T-cell (primary cell): ENCODE measurements around the gene SMIM35. TPM values are rescaled to one million over a fixed set of nuclear protein-coding genes. Genes with fewer than 3 reads are reported as not detected.

Experiments
- ATAC-seq, 4 experiments: fragments of 200-7000 bp in 3 of 4; fragments of 150-1000 bp in 1 of 4; cut with Tn5 transposase; replicated peaks in 1 of 4; 1 replicate in 3 of 4; 2 replicates in 1 of 4; pipeline ENCODE4 v1.10.0; 2021; ENCODE audit warnings: moderate library complexity in 3 of 4, mild to moderate bottlenecking in 2 of 4, moderate number of reproducible peaks in 1 of 4
- CTCF ChIA-PET, 2 donors: fragments of 300-600 bp; sonication (Branson Sonifier 250); formaldehyde crosslinking; loops; one replicate each; lab custom pipeline; 2022; ENCODE audit warnings: antibody characterized with exemption in 2 of 2; lab: Charles Lee
- POLR2A ChIA-PET, 2 donors: fragments of 300-600 bp; sonication (Branson Sonifier 250); formaldehyde crosslinking; loops; one replicate each; lab custom pipeline; 2022; ENCODE audit warnings: antibody characterized with exemption in 2 of 2; lab: Charles Lee
- DNase-seq, 35 experiments: peaks; one replicate each; pipeline versions ENCODE4 v3.0.0 to v3.0.0-alpha.2; 2013 to 2023
- H3K27ac ChIP-seq: one replicate; pipeline ENCODE4 v1.5.1; 2013; ENCODE audit warnings: low read length
- H3K27me3 ChIP-seq, 2 experiments: replicated peaks in 1 of 2; 1 replicate in 1 of 2; 2 replicates in 1 of 2; pipeline versions ENCODE4 v1.6.1 to v1.7.0; 2013; ENCODE audit warnings: low read length in 1 of 2, mixed read lengths in 1 of 2; ENCODE audit not compliant: control insufficient read depth in 2 of 2, insufficient read depth in 2 of 2; ENCODE audit errors: extremely low read depth in 1 of 2
- H3K36me3 ChIP-seq, 2 donors: 1 replicate in 1 of 2; 2 replicates in 1 of 2; pipeline versions ENCODE4 v1.6.1 to v1.7.0; 2013; ENCODE audit warnings: low read length in 1 of 2; ENCODE audit not compliant: control insufficient read depth in 2 of 2, insufficient read depth in 1 of 2; ENCODE audit errors: extremely low read depth in 1 of 2
- H3K4me1 ChIP-seq, 2 experiments: 1 replicate in 1 of 2; 2 replicates in 1 of 2; pipeline versions ENCODE4 v1.6.1 to v1.7.0; 2013; ENCODE audit warnings: low read length in 2 of 2, mixed read lengths in 1 of 2; ENCODE audit not compliant: insufficient read depth in 2 of 2, control insufficient read depth in 1 of 2; ENCODE audit errors: extremely low read depth in 1 of 2
- H3K4me3 ChIP-seq, 2 donors: 1 replicate in 1 of 2; 2 replicates in 1 of 2; pipeline versions ENCODE4 v1.5.1 to v1.7.0; 2013; ENCODE audit warnings: mild to moderate bottlenecking in 2 of 2, low read length in 1 of 2, moderate library complexity in 1 of 2; ENCODE audit not compliant: control insufficient read depth in 1 of 2; ENCODE audit errors: extremely low read depth in 1 of 2
- H3K9me3 ChIP-seq: 2 replicates; pipeline ENCODE4 v1.7.0; 2013
- H3K27ac Mint-ChIP-seq, 2 donors: one replicate each; pipeline ENCODE4 v1.8.0; 2020 to 2021; ENCODE audit warnings: mild to moderate bottlenecking in 2 of 2, mixed read lengths in 2 of 2
- H3K27me3 Mint-ChIP-seq, 2 donors: one replicate each; pipeline ENCODE4 v1.8.0; 2021 to 2022; ENCODE audit warnings: mixed read lengths in 2 of 2
- H3K36me3 Mint-ChIP-seq: one replicate; pipeline ENCODE4 v1.8.0; 2021; ENCODE audit warnings: mixed read lengths
- H3K4me1 Mint-ChIP-seq, 3 donors: one replicate each; pipeline ENCODE4 v1.8.0; 2020 to 2022; ENCODE audit warnings: mixed read lengths in 3 of 3, mild to moderate bottlenecking in 1 of 3
- H3K4me3 Mint-ChIP-seq, 3 donors: one replicate each; pipeline ENCODE4 v1.8.0; 2020 to 2022; ENCODE audit warnings: mild to moderate bottlenecking in 3 of 3, mixed read lengths in 3 of 3, moderate library complexity in 3 of 3
- H3K9me3 Mint-ChIP-seq, 3 donors: one replicate each; pipeline ENCODE4 v1.8.0; 2020 to 2022; ENCODE audit warnings: mixed read lengths in 3 of 3
- WGBS: methylation state at CpG from one replicate; pipeline ENCODE4 v1.1.5; 2013; ENCODE audit warnings: missing lambda C conversion rate; ENCODE audit not compliant: insufficient coverage; 5-methylcytosine and 5-hydroxymethylcytosine counted together
- total RNA-seq, 35 experiments: library from RNA in 6 of 35; stranded (reverse) in 6 of 35; fragments of 120-200 nt in 1 of 35; gene quantifications; one replicate each; pipeline versions ENCODE4 v1.2.1 to v1.2.4 and lab custom pipeline; 2013 to 2026

Gene SMIM35
- total RNA-seq, 5 donors from 2014 or later (not counting 1 experiment from before 2014, with no cell fraction given): 0.28 to 1.0 (median 0.36) TPM

GRCh38 chr11:117993988-117994745 is 92.6 kb downstream of the SMIM35 start:
- no peaks in the 10 kb centered on the region for H3K27me3 Mint-ChIP-seq
- peaks cover 93% of the 10 kb centered on the region for H3K36me3 Mint-ChIP-seq
- H3K4me1 ChIP-seq: peaks cover 14 to 83% of the 10 kb centered on the region in 2 experiments

GRCh38 chr11:117992620-117993019 is 94.1 kb downstream of the SMIM35 start:
- DNase-seq (no peak), ATAC-seq (no peak)
- no CpG with 5 or more reads among the region's 2 CpGs for WGBS
- Histone ChIP-seq H3K27ac (peak overlapping the region; percentile 45), H3K27me3 (no peaks in the 10 kb centered on the region), H3K4me3 (peak overlapping the region in 1 of 2 donors; percentile 20), H3K9me3 (no peaks in the 10 kb centered on the region), H3K4me1 (peaks cover 26 to 83% of the 10 kb centered on the region in 2 experiments), H3K36me3 (peaks cover 45 to 95% of the 10 kb centered on the region in 2 donors)
- CTCF ChIA-PET: no interaction called here
- Mint-ChIP-seq H3K4me1 (peaks cover 90 to 92% (median 91%) of the 10 kb centered on the region in 3 donors), H3K27ac (peak overlapping the region; percentile 93 to 94), H3K36me3 (peaks cover 97% of the 10 kb centered on the region), H3K9me3 (no peaks in the 10 kb centered on the region), H3K4me3 (peak overlapping the region; percentile 91 to 95 (median 93)), H3K27me3 (no peaks in the 10 kb centered on the region)
- POLR2A ChIA-PET: no interaction called here

More at GRCh38 chr11:117993988-117994745, 92.6 kb downstream of the SMIM35 start:
- ChIA-PET CTCF (no interaction called here), POLR2A (interaction anchor here (0.6 to 1.5 kb wide), 2 partner anchors 7 to 21 kb away, joined by 3 read pairs; no protein-coding TSS in a partner anchor)
- H3K36me3 ChIP-seq: peaks cover 44 to 96% of the 10 kb centered on the region in 2 donors
- DNase-seq (no peak), ATAC-seq (no peak)
- peak overlapping the region; percentile 41 to 95 (median 93) for H3K4me3 Mint-ChIP-seq
- WGBS: 97% methylated on average over 4 of the region's 9 CpGs
- H3K4me3 ChIP-seq: no peak overlapping the region
- peak overlapping the region; percentile 93 to 94 for H3K27ac Mint-ChIP-seq
- H3K9me3 Mint-ChIP-seq: no peaks in the 10 kb centered on the region
- peak overlapping the region; percentile 45 for H3K27ac ChIP-seq
- no peaks in the 10 kb centered on the region for H3K27me3 ChIP-seq
- H3K4me1 Mint-ChIP-seq: peaks cover 88 to 95% (median 92%) of the 10 kb centered on the region in 3 donors
- H3K9me3 ChIP-seq: no peaks in the 10 kb centered on the region

- ChIA-PET POLR2A (interaction anchor here in 1 of 2 donors (0.6 kb wide), 1 partner anchor 56 kb away, joined by 3 read pairs; no protein-coding TSS in a partner anchor), CTCF (interaction anchor here in 1 of 2 donors (0.6 kb wide), 1 partner anchor 375 kb away, joined by 5 read pairs; no protein-coding TSS in a partner anchor)
- H3K4me3 ChIP-seq: peak overlapping the region in 1 of 2 donors; percentile 96
- peak overlapping the region; percentile 93 to 94 for H3K27ac Mint-ChIP-seq
- DNase-seq (no peak), ATAC-seq (no peak)
- peaks cover 97% of the 10 kb centered on the region for H3K36me3 Mint-ChIP-seq
- no peak overlapping the region for H3K27ac ChIP-seq
- H3K27me3 ChIP-seq: no peaks in the 10 kb centered on the region
- no peaks in the 10 kb centered on the region for H3K9me3 Mint-ChIP-seq
- H3K4me3 Mint-ChIP-seq: peak overlapping the region; percentile 91 to 95 (median 93)
- H3K4me1 ChIP-seq: peaks cover 27 to 81% of the 10 kb centered on the region in 2 experiments
- WGBS: no CpG with 5 or more reads among the region's 4 CpGs
- peaks cover 90 to 92% (median 91%) of the 10 kb centered on the region in 3 donors for H3K4me1 Mint-ChIP-seq
- H3K36me3 ChIP-seq: peaks cover 40 to 94% of the 10 kb centered on the region in 2 donors
- no peaks in the 10 kb centered on the region for H3K9me3 ChIP-seq
- no peaks in the 10 kb centered on the region for H3K27me3 Mint-ChIP-seq
These were observed 94.6 kb downstream of the SMIM35 start for GRCh38 chr11:117992136-117992535.

GRCh38 chr11:117989351-117990102 is 97.2 kb downstream of the SMIM35 start:
- ChIA-PET POLR2A (interaction anchor here (0.6 to 3.5 kb wide), 4 partner anchors 12 to 147 kb away, joined by 3 to 16 read pairs (median 5); no protein-coding TSS in a partner anchor), CTCF (interaction anchor here (0.6 to 5.0 kb wide), 4 partner anchors 37 to 183 kb away, joined by 3 to 52 read pairs (median 21); no protein-coding TSS in a partner anchor)
- Mint-ChIP-seq H3K27me3 (no peaks in the 10 kb centered on the region), H3K36me3 (peaks cover 81% of the 10 kb centered on the region), H3K27ac (peak overlapping the region; percentile 91 to 94), H3K4me1 (peaks cover 82 to 92% (median 82%) of the 10 kb centered on the region in 3 donors), H3K4me3 (peak overlapping the region; percentile 91 to 95 (median 93)), H3K9me3 (no peaks in the 10 kb centered on the region)
- WGBS: 89% methylated on average over 3 of the region's 13 CpGs
- peaks cover 29 to 68% of the 10 kb centered on the region in 2 donors for H3K36me3 ChIP-seq
- DNase-seq: no peak
- no peak for ATAC-seq
- H3K9me3 ChIP-seq: no peaks in the 10 kb centered on the region
- H3K27ac ChIP-seq: peak overlapping the region; percentile 45
- H3K4me3 ChIP-seq: peak overlapping the region; percentile 25 to 96
- H3K27me3 ChIP-seq: no peaks in the 10 kb centered on the region
- peaks cover 27 to 75% of the 10 kb centered on the region in 2 experiments for H3K4me1 ChIP-seq

GRCh38 chr11:117986981-117987574 is 99.7 kb downstream of the SMIM35 start:
- H3K27ac ChIP-seq: peak overlapping the region; percentile 80

More at GRCh38 chr11:117986981-117987574, 99.7 kb downstream of the SMIM35 start:
- POLR2A ChIA-PET: interaction anchor here (0.5 to 3.5 kb wide), 9 partner anchors 8 to 145 kb away, joined by 3 to 16 read pairs (median 4); no protein-coding TSS in a partner anchor
- H3K9me3 ChIP-seq: no peaks in the 10 kb centered on the region
- DNase-seq: peak in 34 of 35 experiments; percentile 39 to 88 (median 68)
- CTCF ChIA-PET: interaction anchor here (0.6 to 5.0 kb wide), 11 partner anchors 34 to 170 kb away, joined by 3 to 52 read pairs (median 4); no protein-coding TSS in a partner anchor
- no peaks in the 10 kb centered on the region for H3K27me3 Mint-ChIP-seq
- H3K27ac Mint-ChIP-seq: peak overlapping the region; percentile 91 to 94
- peak overlapping the region; percentile 91 to 95 (median 93) for H3K4me3 Mint-ChIP-seq
- H3K36me3 Mint-ChIP-seq: peaks cover 56% of the 10 kb centered on the region
- peak; percentile 44 to 69 (median 44) for ATAC-seq
- H3K4me1 ChIP-seq: peaks cover 24 to 74% of the 10 kb centered on the region in 2 experiments
- no peaks in the 10 kb centered on the region for H3K27me3 ChIP-seq
- no peaks in the 10 kb centered on the region for H3K9me3 Mint-ChIP-seq
- peak overlapping the region; percentile 89 to 96 for H3K4me3 ChIP-seq
- H3K36me3 ChIP-seq: peaks cover 15 to 45% of the 10 kb centered on the region in 2 donors
- 1% methylated on average over 8 of the region's 15 CpGs for WGBS
- H3K4me1 Mint-ChIP-seq: peaks cover 77 to 85% (median 78%) of the 10 kb centered on the region in 3 donors
